ENCODE data around the gene AS3MT. TPM values are rescaled to one million over a fixed set of nuclear protein-coding genes. Genes with fewer than 3 reads are reported as not detected.

Gene AS3MT
- total and polyA plus RNA-seq, 9 donors: 8.3 to 15.3 (median 11.9) TPM

Other genes starting within 250 kb of the AS3MT start
- gene TRIM8, start 225.0 kb upstream of the AS3MT start, total RNA-seq: 35.2 TPM
- gene TRIM8, start 225.0 kb upstream of the AS3MT start, polyA plus RNA-seq (ENCODE audit: insufficient read depth in 1 of 8, insufficient read length in 8 of 8, low replicate concordance in 1 of 8): 10 to 100 TPM; 71.1 to 96.6 (median 80.3) TPM
- gene ARL3, start 155.1 kb upstream of the AS3MT start, total RNA-seq: 7.6 TPM
- gene ARL3, start 155.1 kb upstream of the AS3MT start, polyA plus RNA-seq (ENCODE audit: insufficient read depth in 1 of 8, insufficient read length in 8 of 8, low replicate concordance in 1 of 8): 10 to 100 TPM; 12.3 to 15.8 (median 14.0) TPM
- gene SFXN2, start 154.8 kb upstream of the AS3MT start, total RNA-seq: 6.6 TPM
- gene SFXN2, start 154.8 kb upstream of the AS3MT start, polyA plus RNA-seq (ENCODE audit: insufficient read depth in 1 of 8, insufficient read length in 8 of 8, low replicate concordance in 1 of 8): 1 to 10 TPM; 4.2 to 7.4 (median 6.1) TPM
- 30.7 TPM for gene WBP1L, start 125.5 kb upstream of the AS3MT start, total RNA-seq
- 10 to 100 TPM; 35.9 to 57.3 (median 48.9) TPM for gene WBP1L, start 125.5 kb upstream of the AS3MT start, polyA plus RNA-seq (ENCODE audit: insufficient read depth in 1 of 8, insufficient read length in 8 of 8, low replicate concordance in 1 of 8)
- 0.66 TPM for gene CYP17A1, start 32.1 kb upstream of the AS3MT start, total RNA-seq
- gene CYP17A1, start 32.1 kb upstream of the AS3MT start, polyA plus RNA-seq (ENCODE audit: insufficient read depth in 1 of 8, insufficient read length in 8 of 8, low replicate concordance in 1 of 8): 1 to 10 TPM in 4 of 8 donors, under 1 TPM in 3, not detected in 1; 0.17 to 2.0 (median 1.3) TPM
- 27.5 TPM for gene BORCS7, start 15.2 kb upstream of the AS3MT start, total RNA-seq
- gene BORCS7, start 15.2 kb upstream of the AS3MT start, polyA plus RNA-seq (ENCODE audit: insufficient read depth in 1 of 8, insufficient read length in 8 of 8, low replicate concordance in 1 of 8): 10 to 100 TPM; 23.2 to 34.2 (median 27.8) TPM
- 2.5 TPM for gene CNNM2, start 48.8 kb downstream of the AS3MT start, total RNA-seq
- 1 to 10 TPM; 2.0 to 4.2 (median 3.5) TPM for gene CNNM2, start 48.8 kb downstream of the AS3MT start, polyA plus RNA-seq (ENCODE audit: insufficient read depth in 1 of 8, insufficient read length in 8 of 8, low replicate concordance in 1 of 8)

Measured in muscle of leg (tissue), 9 donors.